ENCODE data around the gene CA4. TPM values are rescaled to one million over a fixed set of nuclear protein-coding genes. Genes with fewer than 3 reads are reported as not detected.

CA4 gene
- total and polyA plus RNA-seq, 2 of the 8 experiments (the other 6 are each of a cell fraction or from before 2014, with no cell fraction given): 3.6 to 4.2 TPM

DNA sequence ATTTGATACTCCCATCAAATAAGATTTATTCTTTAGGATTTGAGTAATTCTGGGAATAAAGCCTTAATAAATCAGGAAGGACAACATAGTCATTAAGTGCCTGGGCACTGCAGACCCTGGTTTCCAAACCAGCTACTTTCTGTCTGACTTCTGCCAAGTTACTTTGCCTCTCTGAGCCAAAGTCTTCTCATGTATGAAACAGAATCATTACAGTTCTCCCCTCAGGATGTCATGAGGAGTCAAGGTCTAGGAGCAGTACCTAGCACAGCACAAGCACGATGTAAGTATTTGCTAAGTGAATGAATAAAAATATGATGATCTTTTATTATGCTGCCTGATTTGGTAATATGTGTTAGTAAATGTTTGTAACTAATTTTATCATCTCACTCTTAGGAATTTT lies 40.6 kb upstream of the CA4 start:
- Histone ChIP-seq H4K5ac (ENCODE audit: insufficient read length, low read depth, low read length) (no peak overlapping the region), H3K79me1 (ENCODE audit: low read depth, low read length) (no peaks in the 10 kb centered on the region), H3K9me3 (ENCODE audit: insufficient read depth in 2 of 2, low read depth in 1 of 2, low read length in 1 of 2) (no peaks in the 10 kb centered on the region), H2BK15ac (ENCODE audit: low read length) (no peak overlapping the region), H3K23ac (ENCODE audit: insufficient read length) (no peak overlapping the region), H2AK5ac (ENCODE audit: low read depth, low read length) (no peak overlapping the region), H3K27me3 (replicated peaks in 1 of 4; ENCODE audit: control insufficient read depth in 3 of 4, extremely low read depth in 1 of 4, insufficient read depth in 3 of 4, low read length in 3 of 4) (no peaks in the 10 kb centered on the region), H3K36me3 (ENCODE audit: control insufficient read depth in 2 of 4, insufficient read depth in 4 of 4, low read length in 3 of 4) (no peaks in the 10 kb centered on the region), H3K79me2 (ENCODE audit: control insufficient read depth in 1 of 2, insufficient read depth in 2 of 2, low read length in 2 of 2) (no peaks in the 10 kb centered on the region), H2BK120ac (replicated peaks; ENCODE audit: low read depth, low read length) (no peak overlapping the region), H2AFZ (ENCODE audit: low read length) (no peak overlapping the region), H3K56ac (replicated peaks; ENCODE audit: insufficient read length, low read depth, low read length) (no peak overlapping the region), H3K4me1 (replicated peaks in 1 of 4; ENCODE audit: control insufficient read depth in 3 of 4, insufficient read depth in 4 of 4, low read length in 3 of 4) (no peaks in the 10 kb centered on the region), H3K18ac (ENCODE audit: extremely low read depth, low read length) (no peak overlapping the region), H3K4me3 (ENCODE audit: extremely low read depth in 1 of 4, insufficient read depth in 2 of 4, low read depth in 3 of 4, low read length in 4 of 4) (no peak overlapping the region), H3K14ac (ENCODE audit: insufficient read length) (no peak overlapping the region), H4K91ac (replicated peaks; ENCODE audit: insufficient read length, low read length) (no peak overlapping the region), H2BK5ac (ENCODE audit: low read depth, low read length) (no peak overlapping the region), H4K8ac (ENCODE audit: extremely low read depth, insufficient read depth, low read length) (no peak overlapping the region), H3K23me2 (ENCODE audit: low read depth, low read length) (no peaks in the 10 kb centered on the region), H4K20me1 (replicated peaks in 1 of 2; ENCODE audit: control insufficient read depth in 1 of 2, insufficient read depth in 2 of 2, low read length in 2 of 2) (no peaks in the 10 kb centered on the region), H3K9ac (replicated peaks in 1 of 4; ENCODE audit: extremely low read depth in 1 of 4, low read depth in 3 of 4, low read length in 3 of 4) (no peak overlapping the region), H3K4ac (replicated peaks; ENCODE audit: insufficient read length, low read depth, low read length) (no peak overlapping the region), H3K27ac (ENCODE audit: low read depth, low read length) (no peak overlapping the region), H2BK12ac (ENCODE audit: low read depth, low read length) (no peak overlapping the region), H3K4me2 (ENCODE audit: insufficient read depth in 1 of 2, low read depth in 2 of 2, low read length in 2 of 2) (no peak overlapping the region), H2BK20ac (ENCODE audit: low read length) (no peak overlapping the region)
- POLR2A ChIA-PET (ENCODE audit: partially characterized antibody): no interaction called here
- WGBS, 2 experiments (ENCODE audit: extremely low coverage in 1 of 2, insufficient coverage in 1 of 2, insufficient read length in 1 of 2, insufficient replicate concordance in 2 of 2, low coverage in 1 of 2, low lambda C conversion rate in 2 of 2, missing lambda C conversion rate in 1 of 2): 86% methylated on average over 1 of the region's 1 CpG; no CpG with 5 or more reads in 1 of the 2 experiments
- no peak for FAIRE-seq
- DNase-seq (ENCODE audit: low read depth in 1 of 2, low spot score in 2 of 2): no peak
- CTCF ChIA-PET (ENCODE audit: partially characterized antibody): interaction anchor here (0.7 to 1.0 kb wide), 3 partner anchors 32 to 52 kb away, joined by 3 to 4 read pairs (median 3); no protein-coding TSS in a partner anchor
- TF ChIP-seq RXRA (IDR thresholded peaks at IDR 0.05; ENCODE audit: insufficient read depth, low read depth, low read length) (no peak), ATF3 (IDR thresholded peaks at IDR 0.05; ENCODE audit: insufficient read depth, low read depth, low read length) (no peak), POU5F1 (IDR thresholded peaks at IDR 0.05; ENCODE audit: low read depth, low read length) (no peak), FOSL1 (IDR thresholded peaks at IDR 0.05; ENCODE audit: insufficient read depth, low read depth, low read length) (no peak), BCL11A (IDR thresholded peaks at IDR 0.05; ENCODE audit: low read depth in 2 of 2, low read length in 2 of 2) (no peak), SUZ12 (IDR thresholded peaks at IDR 0.05; ENCODE audit: low read length) (no peak), GABPA (IDR thresholded peaks at IDR 0.05; ENCODE audit: borderline replicate concordance, insufficient read depth, low read length) (no peak), TBP (IDR thresholded peaks at IDR 0.05; ENCODE audit: low read depth, low read length) (no peak), EP300 (IDR thresholded peaks at IDR 0.05; ENCODE audit: borderline replicate concordance in 1 of 2, low read depth in 2 of 2, low read length in 2 of 2) (no peak), CEBPB (IDR thresholded peaks at IDR 0.05; ENCODE audit: low read depth, low read length) (no peak)
- TF ChIP-seq, protein P1, sequence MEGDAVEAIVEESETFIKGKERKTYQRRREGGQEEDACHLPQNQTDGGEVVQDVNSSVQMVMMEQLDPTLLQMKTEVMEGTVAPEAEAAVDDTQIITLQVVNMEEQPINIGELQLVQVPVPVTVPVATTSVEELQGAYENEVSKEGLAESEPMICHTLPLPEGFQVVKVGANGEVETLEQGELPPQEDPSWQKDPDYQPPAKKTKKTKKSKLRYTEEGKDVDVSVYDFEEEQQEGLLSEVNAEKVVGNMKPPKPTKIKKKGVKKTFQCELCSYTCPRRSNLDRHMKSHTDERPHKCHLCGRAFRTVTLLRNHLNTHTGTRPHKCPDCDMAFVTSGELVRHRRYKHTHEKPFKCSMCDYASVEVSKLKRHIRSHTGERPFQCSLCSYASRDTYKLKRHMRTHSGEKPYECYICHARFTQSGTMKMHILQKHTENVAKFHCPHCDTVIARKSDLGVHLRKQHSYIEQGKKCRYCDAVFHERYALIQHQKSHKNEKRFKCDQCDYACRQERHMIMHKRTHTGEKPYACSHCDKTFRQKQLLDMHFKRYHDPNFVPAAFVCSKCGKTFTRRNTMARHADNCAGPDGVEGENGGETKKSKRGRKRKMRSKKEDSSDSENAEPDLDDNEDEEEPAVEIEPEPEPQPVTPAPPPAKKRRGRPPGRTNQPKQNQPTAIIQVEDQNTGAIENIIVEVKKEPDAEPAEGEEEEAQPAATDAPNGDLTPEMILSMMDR (IDR thresholded peaks at IDR 0.05; ENCODE audit: control extremely low read depth in 1 of 3, insufficient read depth in 1 of 3, low read depth in 1 of 3, low read length in 3 of 3): no peak
